WTC11 (cell line): ENCODE measurements around the gene APOBR.

Source experiments
- FOXP1 ChIP-seq: sonication (generic); formaldehyde crosslinking; IDR thresholded peaks from 2 replicates; pipeline ENCODE4 v1.8.0; 2022; ENCODE audit warnings: missing genetic modification reagents, mild to moderate bottlenecking, moderate library complexity, borderline replicate concordance
- TF ChIP-seq, protein P1 (sequence below): sonication (generic); formaldehyde crosslinking; IDR thresholded peaks from 2 replicates; pipeline ENCODE4 v1.8.0; 2022; ENCODE audit warnings: mild to moderate bottlenecking, missing genetic modification reagents
- TF ChIP-seq, protein P2 (sequence below): fragments of 200-600 bp; IDR thresholded peaks from 2 replicates; pipeline ENCODE4 v1.8.0; 2022; ENCODE audit warnings: antibody characterized with exemption

DNA sequence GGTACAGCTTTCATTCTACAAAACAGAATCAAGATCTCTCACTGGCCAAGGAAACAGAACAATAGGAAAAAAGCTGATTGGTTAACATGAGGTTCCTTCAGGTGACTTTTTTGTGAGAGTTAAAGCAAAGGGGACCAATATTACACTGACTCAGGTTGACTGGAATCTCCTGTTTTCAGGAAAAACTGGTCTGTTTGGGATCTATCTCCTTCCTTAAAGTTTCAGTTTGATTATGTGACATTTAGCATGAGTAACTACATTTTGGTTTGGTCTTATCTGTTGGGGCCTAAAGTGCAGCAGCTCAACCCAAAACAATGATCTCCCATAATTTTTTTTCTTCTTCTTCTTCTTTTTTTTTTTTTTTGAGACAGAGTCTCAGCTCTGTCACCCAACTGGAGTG, 34.7 kb downstream of the APOBR start:
- TF ChIP-seq, protein P1, sequence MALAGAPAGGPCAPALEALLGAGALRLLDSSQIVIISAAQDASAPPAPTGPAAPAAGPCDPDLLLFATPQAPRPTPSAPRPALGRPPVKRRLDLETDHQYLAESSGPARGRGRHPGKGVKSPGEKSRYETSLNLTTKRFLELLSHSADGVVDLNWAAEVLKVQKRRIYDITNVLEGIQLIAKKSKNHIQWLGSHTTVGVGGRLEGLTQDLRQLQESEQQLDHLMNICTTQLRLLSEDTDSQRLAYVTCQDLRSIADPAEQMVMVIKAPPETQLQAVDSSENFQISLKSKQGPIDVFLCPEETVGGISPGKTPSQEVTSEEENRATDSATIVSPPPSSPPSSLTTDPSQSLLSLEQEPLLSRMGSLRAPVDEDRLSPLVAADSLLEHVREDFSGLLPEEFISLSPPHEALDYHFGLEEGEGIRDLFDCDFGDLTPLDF (CRISPR knock-in tag): no peak
- no peak for TF ChIP-seq FOXP1 (CRISPR knock-in tag)
- TF ChIP-seq, protein P2, sequence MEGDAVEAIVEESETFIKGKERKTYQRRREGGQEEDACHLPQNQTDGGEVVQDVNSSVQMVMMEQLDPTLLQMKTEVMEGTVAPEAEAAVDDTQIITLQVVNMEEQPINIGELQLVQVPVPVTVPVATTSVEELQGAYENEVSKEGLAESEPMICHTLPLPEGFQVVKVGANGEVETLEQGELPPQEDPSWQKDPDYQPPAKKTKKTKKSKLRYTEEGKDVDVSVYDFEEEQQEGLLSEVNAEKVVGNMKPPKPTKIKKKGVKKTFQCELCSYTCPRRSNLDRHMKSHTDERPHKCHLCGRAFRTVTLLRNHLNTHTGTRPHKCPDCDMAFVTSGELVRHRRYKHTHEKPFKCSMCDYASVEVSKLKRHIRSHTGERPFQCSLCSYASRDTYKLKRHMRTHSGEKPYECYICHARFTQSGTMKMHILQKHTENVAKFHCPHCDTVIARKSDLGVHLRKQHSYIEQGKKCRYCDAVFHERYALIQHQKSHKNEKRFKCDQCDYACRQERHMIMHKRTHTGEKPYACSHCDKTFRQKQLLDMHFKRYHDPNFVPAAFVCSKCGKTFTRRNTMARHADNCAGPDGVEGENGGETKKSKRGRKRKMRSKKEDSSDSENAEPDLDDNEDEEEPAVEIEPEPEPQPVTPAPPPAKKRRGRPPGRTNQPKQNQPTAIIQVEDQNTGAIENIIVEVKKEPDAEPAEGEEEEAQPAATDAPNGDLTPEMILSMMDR: no peak
